RWPE2 (cell line): ENCODE results near the gene EXT2.

ENCODE experiments used
- ATAC-seq: fragments of 200-7000 bp; cut with Tn5 transposase; 3 replicates; pipeline ENCODE4 v1.9.1; 2021; ENCODE audit warnings: low read depth
- DNase-seq: peaks from one replicate; pipeline ENCODE4 v3.0.0-alpha.2; 2020; ENCODE audit warnings: low spot score
- H3K27ac ChIP-seq: fragments of 450-650 bp; 2 replicates; pipeline ENCODE4 v1.5.1; 2017; ENCODE audit warnings: mild to moderate bottlenecking; ENCODE audit not compliant: poor library complexity, severe bottlenecking
- H3K27me3 ChIP-seq: fragments of 250-450 bp; sonication (Bioruptor Pico); 2 replicates; pipeline ENCODE4 v1.5.1; 2021; ENCODE audit warnings: mild to moderate bottlenecking, moderate library complexity; ENCODE audit not compliant: insufficient read depth, poor library complexity, severe bottlenecking
- H3K36me3 ChIP-seq: fragments of 250-450 bp; sonication (Bioruptor Pico); 2 replicates; pipeline ENCODE4 v1.5.1; 2020; ENCODE audit warnings: low read depth, mild to moderate bottlenecking, moderate library complexity
- H3K4me1 ChIP-seq: fragments of 250-450 bp; sonication (Bioruptor Pico); 2 replicates; pipeline ENCODE4 v1.5.1; 2021; ENCODE audit warnings: mild to moderate bottlenecking, moderate library complexity; ENCODE audit not compliant: insufficient read depth, poor library complexity, severe bottlenecking
- H3K4me3 ChIP-seq: fragments of 250-450 bp; sonication (Bioruptor Pico); 2 replicates; pipeline ENCODE4 v1.5.1; 2021; ENCODE audit warnings: mild to moderate bottlenecking, moderate library complexity; ENCODE audit not compliant: severe bottlenecking
- H3K9me3 ChIP-seq: fragments of 250-450 bp; sonication (Bioruptor Pico); 2 replicates; pipeline ENCODE4 v1.5.1; 2021; ENCODE audit warnings: mild to moderate bottlenecking, moderate library complexity; ENCODE audit not compliant: severe bottlenecking
- TF ChIP-seq, protein P1 (sequence below): fragments of 450-650 bp; IDR thresholded peaks from one replicate; pipeline ENCODE4 v1.5.1; 2017; ENCODE audit warnings: mild to moderate bottlenecking, moderate library complexity; ENCODE audit not compliant: poor library complexity, severe bottlenecking

EXT2 gene

DNA sequence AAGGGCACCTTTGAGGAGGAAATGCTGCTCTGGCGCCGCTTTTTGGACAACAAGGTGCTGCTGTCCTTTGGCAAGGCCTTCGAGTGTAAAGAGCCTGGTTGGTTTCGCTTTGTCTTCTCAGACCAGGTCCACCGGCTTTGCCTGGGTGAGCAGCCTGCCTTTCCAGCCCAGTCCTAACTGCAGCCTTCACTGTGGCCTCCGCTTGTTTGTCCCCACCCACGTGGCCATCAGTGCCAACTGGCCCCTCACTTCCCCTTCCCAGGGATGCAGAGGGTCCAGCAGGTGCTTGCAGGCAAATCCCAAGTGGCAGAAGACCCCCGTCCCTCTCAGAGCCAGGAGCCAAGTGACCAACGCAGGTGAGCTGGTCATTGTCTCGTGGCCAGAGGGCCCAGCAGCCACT lies 12.0 kb upstream of the EXT2 start:
- DNase-seq (no peak), ATAC-seq (no peak)
- no peaks in the 10 kb centered on the region for H3K9me3 ChIP-seq
- no peak overlapping the region for H3K27ac ChIP-seq
- H3K4me1 ChIP-seq = no peaks in the 10 kb centered on the region
- no peaks in the 10 kb centered on the region for H3K27me3 ChIP-seq
- H3K4me3 ChIP-seq = no peak overlapping the region
- TF ChIP-seq, protein P1, sequence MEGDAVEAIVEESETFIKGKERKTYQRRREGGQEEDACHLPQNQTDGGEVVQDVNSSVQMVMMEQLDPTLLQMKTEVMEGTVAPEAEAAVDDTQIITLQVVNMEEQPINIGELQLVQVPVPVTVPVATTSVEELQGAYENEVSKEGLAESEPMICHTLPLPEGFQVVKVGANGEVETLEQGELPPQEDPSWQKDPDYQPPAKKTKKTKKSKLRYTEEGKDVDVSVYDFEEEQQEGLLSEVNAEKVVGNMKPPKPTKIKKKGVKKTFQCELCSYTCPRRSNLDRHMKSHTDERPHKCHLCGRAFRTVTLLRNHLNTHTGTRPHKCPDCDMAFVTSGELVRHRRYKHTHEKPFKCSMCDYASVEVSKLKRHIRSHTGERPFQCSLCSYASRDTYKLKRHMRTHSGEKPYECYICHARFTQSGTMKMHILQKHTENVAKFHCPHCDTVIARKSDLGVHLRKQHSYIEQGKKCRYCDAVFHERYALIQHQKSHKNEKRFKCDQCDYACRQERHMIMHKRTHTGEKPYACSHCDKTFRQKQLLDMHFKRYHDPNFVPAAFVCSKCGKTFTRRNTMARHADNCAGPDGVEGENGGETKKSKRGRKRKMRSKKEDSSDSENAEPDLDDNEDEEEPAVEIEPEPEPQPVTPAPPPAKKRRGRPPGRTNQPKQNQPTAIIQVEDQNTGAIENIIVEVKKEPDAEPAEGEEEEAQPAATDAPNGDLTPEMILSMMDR = no peak
- H3K36me3 ChIP-seq = no peaks in the 10 kb centered on the region

DNA sequence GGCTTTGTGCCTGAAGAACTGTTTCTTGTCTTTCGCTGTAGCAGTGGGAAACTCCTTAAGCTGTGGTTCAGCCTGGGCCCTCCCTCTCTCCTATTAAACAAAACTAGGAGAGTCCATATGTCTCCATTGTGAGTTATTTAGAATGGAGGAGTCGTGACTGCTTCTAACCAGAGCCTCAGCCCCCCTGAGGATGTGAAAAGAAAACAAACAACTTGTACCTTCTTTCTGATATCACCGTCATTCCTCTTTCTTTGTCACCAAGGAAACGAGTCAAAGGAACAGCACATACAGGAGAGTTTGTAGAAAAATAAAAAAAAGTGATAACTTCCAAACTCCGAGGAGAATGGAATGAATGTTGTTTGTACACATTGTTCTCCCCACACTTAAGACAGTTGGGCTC lies 11.6 kb upstream of the EXT2 start:
- no peak for ATAC-seq
- Histone ChIP-seq H3K4me3 (no peak overlapping the region), H3K9me3 (no peaks in the 10 kb centered on the region), H3K27me3 (no peaks in the 10 kb centered on the region), H3K27ac (no peak overlapping the region), H3K4me1 (no peaks in the 10 kb centered on the region), H3K36me3 (no peaks in the 10 kb centered on the region)
- TF ChIP-seq, protein P1 = no peak
- no peak for DNase-seq

DNA sequence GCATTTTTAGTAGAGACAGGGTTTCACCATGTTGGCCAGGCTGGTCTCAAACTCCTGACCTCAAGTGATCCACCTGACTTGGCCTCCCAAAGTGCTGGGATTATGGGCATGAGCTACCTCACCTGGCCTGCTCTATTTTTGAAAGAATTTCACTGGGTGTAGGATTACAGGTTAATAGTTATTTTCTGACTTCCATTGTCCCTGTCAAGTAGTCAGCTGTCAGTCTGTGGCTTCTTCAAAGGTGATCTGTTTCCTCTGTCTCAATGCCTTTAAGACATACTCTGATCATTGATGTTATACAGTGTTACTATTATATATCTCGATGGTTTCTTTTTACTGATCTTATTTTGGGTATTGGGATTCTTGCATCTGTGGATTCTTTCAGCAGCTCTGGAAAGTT lies 10.1 kb upstream of the EXT2 start:
- Histone ChIP-seq H3K36me3 (no peaks in the 10 kb centered on the region), H3K4me1 (no peaks in the 10 kb centered on the region), H3K4me3 (no peak overlapping the region), H3K9me3 (no peaks in the 10 kb centered on the region), H3K27me3 (no peaks in the 10 kb centered on the region), H3K27ac (no peak overlapping the region)
- TF ChIP-seq, protein P1 = no peak
- DNase-seq (no peak), ATAC-seq (no peak)

DNA sequence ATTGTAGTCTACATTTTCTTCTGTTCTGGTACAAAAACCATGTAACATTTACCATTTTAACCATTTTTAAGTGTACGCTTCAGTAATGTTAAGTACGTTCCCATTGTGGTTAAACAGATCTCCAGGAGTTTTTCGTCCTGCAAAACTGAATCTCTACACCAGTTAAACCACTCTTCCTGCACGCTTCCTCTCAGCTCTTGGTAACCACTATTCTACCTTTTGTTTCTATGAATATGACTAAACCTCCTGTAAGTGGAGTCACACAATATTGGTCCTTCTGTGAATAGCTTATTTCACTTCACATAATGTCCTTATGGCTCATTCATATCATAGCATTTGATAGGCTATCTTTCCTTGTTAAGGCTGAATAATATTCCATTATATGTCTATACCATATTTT lies 7.1 kb upstream of the EXT2 start:
- TF ChIP-seq, protein P1 = no peak
- DNase-seq (no peak), ATAC-seq (no peak)
- Histone ChIP-seq H3K27me3 (no peaks in the 10 kb centered on the region), H3K27ac (no peak overlapping the region), H3K4me3 (no peak overlapping the region), H3K4me1 (no peaks in the 10 kb centered on the region), H3K9me3 (no peaks in the 10 kb centered on the region), H3K36me3 (no peaks in the 10 kb centered on the region)

DNA sequence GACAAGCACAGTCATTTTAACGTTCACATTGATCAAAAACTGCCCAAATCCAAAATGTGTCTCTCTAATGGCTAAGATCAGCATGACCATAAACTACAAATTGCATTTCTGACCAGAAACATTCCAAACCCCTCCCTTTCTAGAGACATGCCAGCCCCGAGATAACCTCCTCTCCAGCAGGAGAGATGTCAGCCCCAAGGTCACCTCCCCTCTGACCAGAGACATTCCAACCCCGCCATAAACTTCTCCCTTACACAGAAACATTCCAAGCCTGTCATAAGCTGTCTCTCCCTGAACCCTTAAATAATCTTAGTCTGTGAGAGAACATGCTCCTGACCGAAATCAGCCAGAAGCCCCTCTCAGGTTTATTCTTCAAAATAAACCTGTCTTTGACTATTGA lies 6.6 kb upstream of the EXT2 start:
- DNase-seq = no peak
- TF ChIP-seq, protein P1 = no peak
- Histone ChIP-seq H3K4me1 (no peaks in the 10 kb centered on the region), H3K9me3 (no peaks in the 10 kb centered on the region), H3K36me3 (no peaks in the 10 kb centered on the region), H3K27ac (no peak overlapping the region), H3K4me3 (no peak overlapping the region), H3K27me3 (no peaks in the 10 kb centered on the region)
- ATAC-seq = no peak
